WTC11 (cell line): ENCODE measurements around the gene ITGAE.

ENCODE experiments used
- ATF2 ChIP-seq: sonication (generic); formaldehyde crosslinking; IDR thresholded peaks from 2 replicates; pipeline ENCODE4 v1.8.1; 2022; ENCODE audit warnings: low read depth, missing genetic modification reagents, borderline replicate concordance
- CREB1 ChIP-seq: sonication (generic); formaldehyde crosslinking; IDR thresholded peaks from 2 replicates; pipeline ENCODE4 v1.8.0; 2023; ENCODE audit warnings: mild to moderate bottlenecking, missing genetic modification reagents
- ELF4 ChIP-seq: sonication (generic); formaldehyde crosslinking; IDR thresholded peaks from 2 replicates; pipeline ENCODE4 v1.8.1; 2022; ENCODE audit warnings: low read depth, mild to moderate bottlenecking, moderate library complexity, missing genetic modification reagents
- ESRRA ChIP-seq: sonication (generic); formaldehyde crosslinking; IDR thresholded peaks from 2 replicates; pipeline ENCODE4 v1.8.1; 2022; ENCODE audit warnings: mild to moderate bottlenecking, missing genetic modification reagents, borderline replicate concordance
- HMGXB4 ChIP-seq: sonication (generic); formaldehyde crosslinking; IDR thresholded peaks from 2 replicates; pipeline ENCODE4 v1.8.1; 2023; ENCODE audit warnings: mild to moderate bottlenecking, moderate library complexity, missing genetic modification reagents
- NR2C2 ChIP-seq: sonication (generic); formaldehyde crosslinking; IDR thresholded peaks from 2 replicates; pipeline ENCODE4 v1.8.0; 2022; ENCODE audit warnings: mild to moderate bottlenecking, missing genetic modification reagents
- TF ChIP-seq, protein P1 (sequence below): sonication (generic); formaldehyde crosslinking; conservative IDR thresholded peaks from 2 replicates; pipeline ENCODE4 v1.8.1; 2023; ENCODE audit warnings: mild to moderate bottlenecking, low read depth, missing genetic modification reagents, moderate library complexity
- TF ChIP-seq, protein P2 (sequence below): fragments of 200-600 bp; IDR thresholded peaks from 2 replicates; pipeline ENCODE4 v1.8.0; 2022; ENCODE audit warnings: antibody characterized with exemption
- TF ChIP-seq, protein P3 (sequence below): sonication (generic); formaldehyde crosslinking; IDR thresholded peaks from 2 replicates; pipeline ENCODE4 v1.8.1; 2022; ENCODE audit warnings: low read depth, mild to moderate bottlenecking, moderate library complexity, missing genetic modification reagents, borderline replicate concordance

DNA sequence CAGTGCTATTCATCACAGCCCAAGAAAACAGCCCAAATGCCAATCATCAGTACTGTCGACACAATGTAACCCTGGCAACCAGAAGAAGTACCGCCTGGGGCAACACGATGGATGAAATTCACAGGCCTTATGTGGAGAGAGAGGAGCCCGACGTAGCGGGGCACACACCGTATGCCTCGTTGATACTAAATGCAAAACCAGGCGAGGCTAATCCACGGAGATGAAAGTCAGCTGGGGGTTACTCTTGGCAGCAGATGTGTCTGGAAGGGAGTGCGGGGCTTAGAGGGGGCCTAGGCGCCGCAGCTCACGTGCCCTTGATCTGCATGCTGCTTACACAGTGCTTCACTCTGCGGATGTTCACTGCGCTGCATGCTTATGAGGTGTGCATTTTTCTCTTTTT, 29.8 kb downstream of the ITGAE start:
- TF ChIP-seq, protein P1, sequence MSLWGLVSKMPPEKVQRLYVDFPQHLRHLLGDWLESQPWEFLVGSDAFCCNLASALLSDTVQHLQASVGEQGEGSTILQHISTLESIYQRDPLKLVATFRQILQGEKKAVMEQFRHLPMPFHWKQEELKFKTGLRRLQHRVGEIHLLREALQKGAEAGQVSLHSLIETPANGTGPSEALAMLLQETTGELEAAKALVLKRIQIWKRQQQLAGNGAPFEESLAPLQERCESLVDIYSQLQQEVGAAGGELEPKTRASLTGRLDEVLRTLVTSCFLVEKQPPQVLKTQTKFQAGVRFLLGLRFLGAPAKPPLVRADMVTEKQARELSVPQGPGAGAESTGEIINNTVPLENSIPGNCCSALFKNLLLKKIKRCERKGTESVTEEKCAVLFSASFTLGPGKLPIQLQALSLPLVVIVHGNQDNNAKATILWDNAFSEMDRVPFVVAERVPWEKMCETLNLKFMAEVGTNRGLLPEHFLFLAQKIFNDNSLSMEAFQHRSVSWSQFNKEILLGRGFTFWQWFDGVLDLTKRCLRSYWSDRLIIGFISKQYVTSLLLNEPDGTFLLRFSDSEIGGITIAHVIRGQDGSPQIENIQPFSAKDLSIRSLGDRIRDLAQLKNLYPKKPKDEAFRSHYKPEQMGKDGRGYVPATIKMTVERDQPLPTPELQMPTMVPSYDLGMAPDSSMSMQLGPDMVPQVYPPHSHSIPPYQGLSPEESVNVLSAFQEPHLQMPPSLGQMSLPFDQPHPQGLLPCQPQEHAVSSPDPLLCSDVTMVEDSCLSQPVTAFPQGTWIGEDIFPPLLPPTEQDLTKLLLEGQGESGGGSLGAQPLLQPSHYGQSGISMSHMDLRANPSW (CRISPR knock-in tag): no peak
- TF ChIP-seq, protein P2, sequence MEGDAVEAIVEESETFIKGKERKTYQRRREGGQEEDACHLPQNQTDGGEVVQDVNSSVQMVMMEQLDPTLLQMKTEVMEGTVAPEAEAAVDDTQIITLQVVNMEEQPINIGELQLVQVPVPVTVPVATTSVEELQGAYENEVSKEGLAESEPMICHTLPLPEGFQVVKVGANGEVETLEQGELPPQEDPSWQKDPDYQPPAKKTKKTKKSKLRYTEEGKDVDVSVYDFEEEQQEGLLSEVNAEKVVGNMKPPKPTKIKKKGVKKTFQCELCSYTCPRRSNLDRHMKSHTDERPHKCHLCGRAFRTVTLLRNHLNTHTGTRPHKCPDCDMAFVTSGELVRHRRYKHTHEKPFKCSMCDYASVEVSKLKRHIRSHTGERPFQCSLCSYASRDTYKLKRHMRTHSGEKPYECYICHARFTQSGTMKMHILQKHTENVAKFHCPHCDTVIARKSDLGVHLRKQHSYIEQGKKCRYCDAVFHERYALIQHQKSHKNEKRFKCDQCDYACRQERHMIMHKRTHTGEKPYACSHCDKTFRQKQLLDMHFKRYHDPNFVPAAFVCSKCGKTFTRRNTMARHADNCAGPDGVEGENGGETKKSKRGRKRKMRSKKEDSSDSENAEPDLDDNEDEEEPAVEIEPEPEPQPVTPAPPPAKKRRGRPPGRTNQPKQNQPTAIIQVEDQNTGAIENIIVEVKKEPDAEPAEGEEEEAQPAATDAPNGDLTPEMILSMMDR: no peak
- TF ChIP-seq CREB1 (no peak), ATF2 (CRISPR knock-in tag) (no peak), NR2C2 (no peak), ESRRA (CRISPR knock-in tag) (no peak), ELF4 (CRISPR knock-in tag) (no peak), HMGXB4 (CRISPR knock-in tag) (no peak)
- TF ChIP-seq, protein P3, sequence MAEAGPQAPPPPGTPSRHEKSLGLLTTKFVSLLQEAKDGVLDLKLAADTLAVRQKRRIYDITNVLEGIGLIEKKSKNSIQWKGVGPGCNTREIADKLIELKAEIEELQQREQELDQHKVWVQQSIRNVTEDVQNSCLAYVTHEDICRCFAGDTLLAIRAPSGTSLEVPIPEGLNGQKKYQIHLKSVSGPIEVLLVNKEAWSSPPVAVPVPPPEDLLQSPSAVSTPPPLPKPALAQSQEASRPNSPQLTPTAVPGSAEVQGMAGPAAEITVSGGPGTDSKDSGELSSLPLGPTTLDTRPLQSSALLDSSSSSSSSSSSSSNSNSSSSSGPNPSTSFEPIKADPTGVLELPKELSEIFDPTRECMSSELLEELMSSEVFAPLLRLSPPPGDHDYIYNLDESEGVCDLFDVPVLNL (CRISPR knock-in tag): no peak
